ENCODE results near the gene FLNB.

Gene FLNB

DNA sequence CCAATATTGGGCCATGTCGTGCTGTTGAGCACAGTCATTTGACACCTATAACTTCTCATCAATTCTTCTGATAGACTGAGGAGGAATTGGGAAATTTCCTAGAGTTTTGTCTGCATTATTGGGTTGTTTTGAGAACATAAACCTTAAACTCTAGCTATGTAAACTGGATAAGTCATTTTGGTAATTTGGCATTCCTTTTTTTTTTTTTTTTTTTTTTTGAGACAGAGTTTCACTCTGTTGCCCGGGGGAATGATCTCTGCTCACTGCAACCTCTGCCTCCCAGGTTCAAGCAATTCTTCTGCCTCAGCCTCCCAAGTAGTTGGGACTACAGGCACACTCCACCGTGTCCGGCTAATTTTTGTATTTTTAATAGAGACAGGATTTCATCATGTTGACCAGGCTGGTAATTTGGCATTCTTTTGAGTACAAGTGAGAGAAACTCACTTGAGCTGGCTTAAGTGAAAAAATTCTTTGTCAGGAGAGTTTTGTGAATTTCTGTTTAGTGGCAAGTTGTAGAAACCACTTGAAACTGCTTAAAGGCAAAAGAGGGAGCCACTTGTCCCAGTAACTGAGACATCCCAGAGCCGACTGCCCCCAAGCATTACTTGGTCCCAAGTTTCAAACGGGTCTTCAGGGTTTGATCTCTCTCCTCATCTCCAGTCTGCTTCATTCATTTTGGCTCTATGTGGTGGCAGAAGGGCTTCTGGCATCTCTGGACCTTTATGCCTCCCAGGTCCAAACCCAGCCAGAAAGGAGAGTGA is 34.9 kb downstream of the FLNB start:
- no peak overlapping the region for H2AFZ ChIP-seq (ENCODE audit: low read length)
- no peak overlapping the region for H2BK15ac ChIP-seq (ENCODE audit: low read length)
- H2BK12ac ChIP-seq (ENCODE audit: low read length), result no peak overlapping the region
- no peak overlapping the region for H2AK5ac ChIP-seq (ENCODE audit: low read depth, low read length)
- no peak overlapping the region for H2BK120ac ChIP-seq (ENCODE audit: low read depth, low read length)
- no peak overlapping the region for H4K91ac ChIP-seq (ENCODE audit: low read depth, low read length, poor library complexity)
- no peak for DNase-seq (ENCODE audit: low spot score)
- no peak overlapping the region for H3K18ac ChIP-seq (ENCODE audit: low read length)
- no peak overlapping the region for H3K4ac ChIP-seq (ENCODE audit: low read length)
- H3K9me3 ChIP-seq (replicated peaks in 1 of 2; ENCODE audit: control insufficient read depth in 2 of 2, insufficient read depth in 1 of 2, low read depth in 1 of 2, low read length in 2 of 2), result no peaks in the 10 kb centered on the region
- H3K4me1 ChIP-seq (ENCODE audit: control insufficient read depth in 2 of 2, insufficient read depth in 1 of 2, low read depth in 1 of 2, low read length in 2 of 2), result peaks cover 8 to 13% of the 10 kb centered on the region in 2 donors
- no peaks in the 10 kb centered on the region for H3K36me3 ChIP-seq (replicated peaks in 1 of 2; ENCODE audit: control insufficient read depth in 2 of 2, insufficient read depth in 2 of 2, low read length in 2 of 2)
- H3K14ac ChIP-seq (ENCODE audit: low read length), result no peak overlapping the region
- no peaks in the 10 kb centered on the region for H3K27me3 ChIP-seq (ENCODE audit: control insufficient read depth in 3 of 3, insufficient read depth in 3 of 3, low read depth in 1 of 3, low read length in 3 of 3)
- H3K4me3 ChIP-seq (ENCODE audit: low read length in 2 of 2), result no peak overlapping the region
- H3K79me1 ChIP-seq (ENCODE audit: low read depth, low read length), result peaks cover 3% of the 10 kb centered on the region
- no peak overlapping the region for H3K23ac ChIP-seq (ENCODE audit: low read depth, low read length, poor library complexity)
- H3K4me2 ChIP-seq (ENCODE audit: insufficient read depth, low read length, poor library complexity, severe bottlenecking), result no peak overlapping the region
- WGBS, 2 donors (ENCODE audit: extremely low coverage in 2 of 2, insufficient read length in 2 of 2, insufficient replicate concordance in 1 of 2), result no CpG with 5 or more reads among the region's 6 CpGs
- H3K27ac ChIP-seq (replicated peaks; ENCODE audit: low read length), result no peak overlapping the region
- H2BK5ac ChIP-seq (ENCODE audit: low read length), result no peak overlapping the region
- H3K9ac ChIP-seq (ENCODE audit: low read depth, low read length, poor library complexity), result no peak overlapping the region
- no peak overlapping the region for H4K8ac ChIP-seq (ENCODE audit: low read depth, low read length)

GRCh38 chr3:58043933-58044332 is 35.7 kb downstream of the FLNB start:
- H3K27me3 ChIP-seq (ENCODE audit: control insufficient read depth in 3 of 3, insufficient read depth in 3 of 3, low read depth in 1 of 3, low read length in 3 of 3), result no peaks in the 10 kb centered on the region
- H2AK5ac ChIP-seq (ENCODE audit: low read depth, low read length), result no peak overlapping the region
- no peak overlapping the region for H3K18ac ChIP-seq (ENCODE audit: low read length)
- H3K4ac ChIP-seq (ENCODE audit: low read length), result no peak overlapping the region
- H2BK15ac ChIP-seq (ENCODE audit: low read length), result no peak overlapping the region
- H3K79me1 ChIP-seq (ENCODE audit: low read depth, low read length), result peaks cover 3% of the 10 kb centered on the region
- H3K4me2 ChIP-seq (ENCODE audit: insufficient read depth, low read length, poor library complexity, severe bottlenecking), result no peak overlapping the region
- no CpG with 5 or more reads among the region's 4 CpGs for WGBS, 2 donors (ENCODE audit: extremely low coverage in 2 of 2, insufficient read length in 2 of 2, insufficient replicate concordance in 1 of 2)
- H2BK120ac ChIP-seq (ENCODE audit: low read depth, low read length), result no peak overlapping the region
- no peaks in the 10 kb centered on the region for H3K9me3 ChIP-seq (replicated peaks in 1 of 2; ENCODE audit: control insufficient read depth in 2 of 2, insufficient read depth in 1 of 2, low read depth in 1 of 2, low read length in 2 of 2)
- H3K4me3 ChIP-seq (ENCODE audit: low read length in 2 of 2), result no peak overlapping the region
- no peaks in the 10 kb centered on the region for H3K36me3 ChIP-seq (replicated peaks in 1 of 2; ENCODE audit: control insufficient read depth in 2 of 2, insufficient read depth in 2 of 2, low read length in 2 of 2)
- H2BK12ac ChIP-seq (ENCODE audit: low read length), result no peak overlapping the region
- no peak overlapping the region for H4K8ac ChIP-seq (ENCODE audit: low read depth, low read length)
- H3K14ac ChIP-seq (ENCODE audit: low read length), result no peak overlapping the region
- no peak overlapping the region for H2AFZ ChIP-seq (ENCODE audit: low read length)
- H4K91ac ChIP-seq (ENCODE audit: low read depth, low read length, poor library complexity), result no peak overlapping the region
- no peak overlapping the region for H3K27ac ChIP-seq (replicated peaks; ENCODE audit: low read length)
- H3K9ac ChIP-seq (ENCODE audit: low read depth, low read length, poor library complexity), result no peak overlapping the region
- no peak overlapping the region for H2BK5ac ChIP-seq (ENCODE audit: low read length)
- H3K23ac ChIP-seq (ENCODE audit: low read depth, low read length, poor library complexity), result no peak overlapping the region
- H3K4me1 ChIP-seq (ENCODE audit: control insufficient read depth in 2 of 2, insufficient read depth in 1 of 2, low read depth in 1 of 2, low read length in 2 of 2), result peaks cover 10 to 14% of the 10 kb centered on the region in 2 donors
- no peak for DNase-seq (ENCODE audit: low spot score)

DNA sequence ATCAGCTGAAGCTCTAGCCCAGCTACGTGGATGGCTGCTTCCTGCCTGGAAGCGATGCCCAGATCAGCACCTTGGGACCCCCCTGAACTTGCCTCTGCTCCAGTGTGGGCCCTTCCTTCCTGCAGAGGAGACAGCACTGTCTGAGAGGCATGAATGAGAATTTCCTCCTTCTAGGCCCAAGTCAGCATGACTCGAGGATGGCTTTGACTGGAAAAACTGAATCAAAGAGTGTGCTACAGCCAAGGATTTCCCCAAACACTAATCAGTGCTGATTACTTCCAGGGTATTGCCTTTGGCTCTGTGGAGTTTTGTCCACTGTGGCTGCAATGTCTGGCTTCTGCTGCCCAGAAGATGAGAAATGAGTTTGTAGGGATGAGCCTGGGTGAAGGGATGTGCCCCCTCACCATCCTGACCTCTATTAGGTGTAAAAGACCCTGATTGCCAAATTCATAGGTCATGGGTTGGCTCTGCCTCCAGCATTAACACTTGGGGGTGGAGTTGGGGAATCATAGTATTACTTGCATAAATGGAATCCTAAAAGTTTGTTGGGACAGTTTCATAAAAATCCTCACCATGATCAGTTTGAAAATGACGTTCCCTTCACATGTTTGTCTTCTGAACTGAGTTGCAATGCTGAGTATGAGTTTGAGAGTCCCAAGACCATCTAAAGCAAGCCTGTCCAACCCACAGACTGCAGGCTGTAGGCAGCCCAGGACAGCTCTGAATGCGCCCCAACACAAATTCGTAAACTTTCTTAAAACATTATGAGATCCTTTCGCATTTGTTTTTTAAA is 36.7 kb downstream of the FLNB start:
- no peak overlapping the region for H2AK5ac ChIP-seq (ENCODE audit: low read depth, low read length)
- WGBS, 2 donors (ENCODE audit: extremely low coverage in 2 of 2, insufficient read length in 2 of 2, insufficient replicate concordance in 1 of 2), result no CpG with 5 or more reads among the region's 7 CpGs
- DNase-seq (ENCODE audit: low spot score), result no peak

DNA sequence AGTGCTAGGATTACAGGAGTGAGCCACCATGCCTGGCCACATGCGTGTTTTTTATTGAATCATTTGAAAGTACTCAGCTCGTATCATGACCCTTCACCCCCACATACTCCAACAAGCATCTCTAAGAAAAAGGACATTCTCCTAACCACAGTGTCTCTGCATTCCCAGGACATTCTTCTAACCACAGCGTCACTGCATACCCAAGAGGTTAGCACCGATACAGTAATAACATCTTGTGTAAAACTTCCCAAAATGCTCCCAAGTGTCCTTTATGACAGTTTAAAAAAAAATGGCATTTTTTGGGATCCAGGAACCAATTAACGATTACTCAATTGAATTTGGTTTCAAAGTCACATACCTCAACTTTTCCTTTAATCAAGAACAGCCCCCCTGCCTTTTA is 39.6 kb downstream of the FLNB start:
- Histone ChIP-seq H4K8ac (ENCODE audit: low read depth, low read length) (no peak overlapping the region), H3K79me1 (ENCODE audit: low read depth, low read length) (peaks cover 3% of the 10 kb centered on the region), H3K23ac (ENCODE audit: low read depth, low read length, poor library complexity) (no peak overlapping the region), H3K36me3 (replicated peaks in 1 of 2; ENCODE audit: control insufficient read depth in 2 of 2, insufficient read depth in 2 of 2, low read length in 2 of 2) (no peaks in the 10 kb centered on the region), H3K4me3 (ENCODE audit: low read length in 2 of 2) (no peak overlapping the region), H2BK15ac (ENCODE audit: low read length) (no peak overlapping the region), H2BK12ac (ENCODE audit: low read length) (no peak overlapping the region), H3K27ac (replicated peaks; ENCODE audit: low read length) (no peak overlapping the region), H3K14ac (ENCODE audit: low read length) (no peak overlapping the region), H2BK120ac (ENCODE audit: low read depth, low read length) (no peak overlapping the region), H3K4ac (ENCODE audit: low read length) (no peak overlapping the region), H4K91ac (ENCODE audit: low read depth, low read length, poor library complexity) (no peak overlapping the region), H2AFZ (ENCODE audit: low read length) (no peak overlapping the region), H2AK5ac (ENCODE audit: low read depth, low read length) (no peak overlapping the region), H3K18ac (ENCODE audit: low read length) (no peak overlapping the region), H3K9me3 (replicated peaks in 1 of 2; ENCODE audit: control insufficient read depth in 2 of 2, insufficient read depth in 1 of 2, low read depth in 1 of 2, low read length in 2 of 2) (no peaks in the 10 kb centered on the region), H2BK5ac (ENCODE audit: low read length) (no peak overlapping the region), H3K4me1 (ENCODE audit: control insufficient read depth in 2 of 2, insufficient read depth in 1 of 2, low read depth in 1 of 2, low read length in 2 of 2) (peaks cover 10 to 24% of the 10 kb centered on the region in 2 donors), H3K4me2 (ENCODE audit: insufficient read depth, low read length, poor library complexity, severe bottlenecking) (no peak overlapping the region), H3K9ac (ENCODE audit: low read depth, low read length, poor library complexity) (no peak overlapping the region), H3K27me3 (ENCODE audit: control insufficient read depth in 3 of 3, insufficient read depth in 3 of 3, low read depth in 1 of 3, low read length in 3 of 3) (no peaks in the 10 kb centered on the region)
- DNase-seq (ENCODE audit: low spot score), result no peak
- no CpG with 5 or more reads among the region's 5 CpGs for WGBS, 2 donors (ENCODE audit: extremely low coverage in 2 of 2, insufficient read length in 2 of 2, insufficient replicate concordance in 1 of 2)

More for the DNA sequence above, 36.7 kb downstream of the FLNB start:
- no peak overlapping the region for H4K8ac ChIP-seq (ENCODE audit: low read depth, low read length)
- H3K9ac ChIP-seq (ENCODE audit: low read depth, low read length, poor library complexity), result no peak overlapping the region
- H4K91ac ChIP-seq (ENCODE audit: low read depth, low read length, poor library complexity), result no peak overlapping the region
- no peak overlapping the region for H2BK12ac ChIP-seq (ENCODE audit: low read length)
- no peak overlapping the region for H3K14ac ChIP-seq (ENCODE audit: low read length)
- H2AFZ ChIP-seq (ENCODE audit: low read length), result no peak overlapping the region
- H2BK120ac ChIP-seq (ENCODE audit: low read depth, low read length), result no peak overlapping the region
- H2BK15ac ChIP-seq (ENCODE audit: low read length), result no peak overlapping the region
- H3K23ac ChIP-seq (ENCODE audit: low read depth, low read length, poor library complexity), result no peak overlapping the region
- H3K4ac ChIP-seq (ENCODE audit: low read length), result no peak overlapping the region
- H3K18ac ChIP-seq (ENCODE audit: low read length), result no peak overlapping the region
- no peak overlapping the region for H3K27ac ChIP-seq (replicated peaks; ENCODE audit: low read length)
- H3K79me1 ChIP-seq (ENCODE audit: low read depth, low read length), result peaks cover 3% of the 10 kb centered on the region
- no peaks in the 10 kb centered on the region for H3K9me3 ChIP-seq (replicated peaks in 1 of 2; ENCODE audit: control insufficient read depth in 2 of 2, insufficient read depth in 1 of 2, low read depth in 1 of 2, low read length in 2 of 2)
- peaks cover 19 to 20% of the 10 kb centered on the region in 2 donors for H3K4me1 ChIP-seq (ENCODE audit: control insufficient read depth in 2 of 2, insufficient read depth in 1 of 2, low read depth in 1 of 2, low read length in 2 of 2)
- no peak overlapping the region for H3K4me3 ChIP-seq (ENCODE audit: low read length in 2 of 2)
- H3K4me2 ChIP-seq (ENCODE audit: insufficient read depth, low read length, poor library complexity, severe bottlenecking), result no peak overlapping the region
- no peak overlapping the region for H2BK5ac ChIP-seq (ENCODE audit: low read length)
- H3K27me3 ChIP-seq (ENCODE audit: control insufficient read depth in 3 of 3, insufficient read depth in 3 of 3, low read depth in 1 of 3, low read length in 3 of 3), result no peaks in the 10 kb centered on the region
- no peaks in the 10 kb centered on the region for H3K36me3 ChIP-seq (replicated peaks in 1 of 2; ENCODE audit: control insufficient read depth in 2 of 2, insufficient read depth in 2 of 2, low read length in 2 of 2)

All from neuronal stem cell (in vitro differentiated cells).